Astrocyte (in vitro differentiated cells and primary cell): ENCODE data around the gene ZNF174.

Experiments used
- CTCF ChIP-seq: IDR thresholded peaks from 2 replicates; pipeline ENCODE4 v1.5.1; 2011; ENCODE audit warnings: low read depth, mild to moderate bottlenecking, inconsistent platforms, low read length, moderate library complexity; ENCODE audit not compliant: insufficient read depth
- EZH2 ChIP-seq: IDR thresholded peaks from 2 replicates; pipeline ENCODE4 v1.6.1; 2012; ENCODE audit warnings: mild to moderate bottlenecking, low read length, inconsistent platforms; ENCODE audit not compliant: insufficient read depth

DNA sequence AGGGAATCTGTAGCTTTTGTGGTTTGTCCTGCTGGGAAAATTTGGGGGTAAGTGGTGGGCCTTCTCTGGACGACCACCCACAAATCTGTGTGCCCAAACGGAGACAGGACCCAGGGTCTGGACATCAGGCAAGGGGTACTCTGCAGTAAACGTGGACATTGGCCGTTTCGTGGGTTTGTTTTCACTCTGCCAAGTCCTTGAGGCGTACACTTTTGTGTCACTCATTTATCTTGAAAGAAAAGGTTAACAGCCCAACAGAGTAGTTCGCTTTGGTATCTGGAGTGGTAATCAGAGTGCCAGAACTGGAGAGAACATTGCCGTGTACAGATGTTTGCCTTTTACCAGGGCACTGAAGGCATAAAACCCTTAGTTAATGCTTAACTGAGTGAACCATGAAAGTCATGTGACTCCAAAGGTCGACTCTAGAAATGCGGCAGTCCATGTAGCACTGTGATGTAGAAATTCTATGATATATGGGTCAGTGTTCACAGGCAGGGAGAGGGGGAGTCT lies 57.9 kb downstream of the ZNF174 start:
- TF ChIP-seq CTCF, result no peak
- TF ChIP-seq EZH2, result no peak
